ENCODE data around the gene DBP. TPM values are rescaled to one million over a fixed set of nuclear protein-coding genes. Genes with fewer than 3 reads are reported as not detected.

The DBP gene
- polyA plus RNA-seq, 2 of the 4 experiments (the other 2 are of a cell fraction): 2.5 to 3.8 TPM

DNA sequence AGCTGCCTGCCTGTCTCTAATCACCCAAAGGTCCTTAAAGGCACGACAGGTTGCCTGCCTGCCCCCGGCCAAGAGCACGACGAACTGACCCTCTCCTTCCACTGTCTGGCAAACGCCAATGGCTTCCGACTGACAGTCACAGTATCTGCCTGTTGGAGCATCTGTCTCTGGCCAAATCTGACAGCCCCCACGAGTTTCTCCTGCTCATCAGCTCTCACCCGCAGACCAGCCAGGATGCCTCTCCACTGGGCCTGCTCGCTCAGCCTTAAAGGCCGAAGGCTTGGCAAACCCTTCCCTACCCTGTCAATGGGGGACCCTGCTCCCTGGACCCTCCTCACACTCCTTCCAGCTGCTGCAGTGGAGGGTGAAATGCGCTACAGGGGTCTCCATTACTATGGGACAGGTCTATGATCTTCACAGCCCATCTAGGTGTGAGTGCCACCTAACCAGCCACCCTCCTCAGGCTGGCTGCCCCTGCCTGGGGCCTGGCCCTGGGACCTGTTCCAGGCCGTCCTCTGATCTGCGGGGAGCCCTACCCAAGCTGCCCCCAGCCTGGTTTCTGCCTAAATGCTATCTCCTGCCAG, 23.2 kb downstream of the DBP start:
- no peaks in the 10 kb centered on the region for H3K9me3 ChIP-seq
- ChIA-PET POLR2A (interaction anchor here (0.5 to 0.9 kb wide), 4 partner anchors 9 to 748 kb away, joined by 3 read pairs; partner anchors contain the start of gene TEAD2), CTCF (interaction anchor here (0.9 to 18.9 kb wide), 5 partner anchors 10 to 300 kb away, joined by 3 to 396 read pairs (median 3); partner anchors contain the start of gene KDELR1)
- no peak overlapping the region for H3K4me3 ChIP-seq
- FAIRE-seq (no peak), ATAC-seq (peak; percentile 28 to 36), DNase-seq (ENCODE audit: low read depth in 1 of 2, low spot score in 1 of 2) (no peak)
- H3K4me1 ChIP-seq: peaks cover 41% of the 10 kb centered on the region
- H3K27ac ChIP-seq: peak overlapping the region in 1 of 2 experiments; percentile 90; a peak in 3 of 6 replicates
- 84% methylated on average over 13 of the region's 13 CpGs for WGBS (ENCODE audit: missing lambda C conversion rate)
- TF ChIP-seq RCOR1 (IDR thresholded peaks at IDR 0.05; ENCODE audit: low read depth, low read length): no peak
- peak; percentile 11 for TF ChIP-seq CHD2 (IDR thresholded peaks at IDR 0.05; ENCODE audit: low read length, partially characterized antibody)
- TF ChIP-seq RARB (CRISPR knock-in tag; IDR thresholded peaks at IDR 0.05): peak; percentile 49; the same call in 1 of the 2 replicates
- no peak for TF ChIP-seq CEBPB (IDR thresholded peaks at IDR 0.05)
- peak; percentile 76 for TF ChIP-seq FOSB (CRISPR knock-in tag; IDR thresholded peaks at IDR 0.05)
- no peak for TF ChIP-seq EHMT2 (IDR thresholded peaks at IDR 0.05; ENCODE audit: low read depth)
- TF ChIP-seq TFCP2L1 (CRISPR knock-in tag; IDR thresholded peaks at IDR 0.05): peak; percentile 90
- peak; percentile 84 for TF ChIP-seq HOXA7 (CRISPR knock-in tag; IDR thresholded peaks at IDR 0.05)
- TF ChIP-seq, protein P1, sequence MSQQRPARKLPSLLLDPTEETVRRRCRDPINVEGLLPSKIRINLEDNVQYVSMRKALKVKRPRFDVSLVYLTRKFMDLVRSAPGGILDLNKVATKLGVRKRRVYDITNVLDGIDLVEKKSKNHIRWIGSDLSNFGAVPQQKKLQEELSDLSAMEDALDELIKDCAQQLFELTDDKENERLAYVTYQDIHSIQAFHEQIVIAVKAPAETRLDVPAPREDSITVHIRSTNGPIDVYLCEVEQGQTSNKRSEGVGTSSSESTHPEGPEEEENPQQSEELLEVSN (IDR thresholded peaks at IDR 0.05; ENCODE audit: borderline replicate concordance, low read depth): 0 out of 2 replicates have a peak, but pooled peaks have one; percentile 3
- TF ChIP-seq EHF (CRISPR knock-in tag; IDR thresholded peaks at IDR 0.05): no peak
- peak; percentile 74; the same call in 1 of the 2 replicates for TF ChIP-seq TP53 (CRISPR knock-in tag; IDR thresholded peaks at IDR 0.05)
- H3K4me2 ChIP-seq: no peak overlapping the region

DNA sequence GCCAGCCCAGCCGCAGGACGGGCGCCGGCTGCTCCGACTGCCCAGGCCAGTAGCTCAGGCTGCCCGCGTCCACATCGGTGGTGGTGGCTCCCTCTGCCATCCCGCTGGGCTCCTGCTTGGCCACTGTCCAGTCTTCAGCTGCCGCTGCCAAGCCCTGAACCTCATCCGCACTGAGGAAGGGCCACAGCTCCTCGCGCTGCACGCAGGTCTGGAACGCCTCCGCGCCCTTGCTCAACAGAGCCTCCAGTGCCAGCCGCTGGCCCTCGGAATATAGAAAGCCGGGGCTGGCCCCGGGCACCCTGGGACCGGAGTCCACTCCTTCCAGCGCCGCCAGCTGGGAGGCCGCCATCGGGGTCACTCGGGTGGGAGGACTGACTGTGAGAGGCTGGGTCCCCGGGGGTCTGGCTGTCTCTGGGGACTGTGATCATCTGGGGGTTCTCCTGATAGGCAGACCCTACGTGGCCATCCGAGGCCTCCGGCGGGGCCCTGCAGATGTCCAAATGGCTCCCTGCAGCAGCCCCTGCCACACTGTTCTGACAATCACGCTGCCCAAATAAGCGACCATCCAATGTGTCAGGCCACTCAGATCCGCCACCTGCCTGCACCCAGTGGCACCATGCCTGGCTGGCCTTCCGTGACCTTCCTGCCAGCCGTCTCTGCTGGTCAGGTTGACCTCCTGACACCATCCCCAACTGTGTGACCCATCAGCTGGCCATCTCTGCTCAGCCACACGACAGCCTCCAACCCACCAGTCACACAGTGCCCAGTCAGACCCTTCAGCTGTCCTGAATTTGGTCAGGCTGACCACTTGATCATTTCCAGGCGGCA, 23.9 kb downstream of the DBP start:
- DNase-seq (ENCODE audit: low read depth in 1 of 2, low spot score in 1 of 2) (no peak), FAIRE-seq (no peak), ATAC-seq (peak; percentile 19)
- ChIA-PET POLR2A (no interaction called here), CTCF (interaction anchor here (0.9 to 18.9 kb wide), 4 partner anchors 11 to 299 kb away, joined by 3 to 396 read pairs (median 4); partner anchors contain the start of gene KDELR1)
- H3K4me1 ChIP-seq: peaks cover 42% of the 10 kb centered on the region
- WGBS (ENCODE audit: missing lambda C conversion rate): 85% methylated on average over 39 of the region's 39 CpGs
- peak overlapping the region in 1 of 2 experiments; percentile 90; a peak in 2 of 6 replicates for H3K27ac ChIP-seq
- TF ChIP-seq POLR2AphosphoS2 (conservative IDR thresholded peaks at IDR 0.05; ENCODE audit: low read length): peak; percentile 28
- no peak for TF ChIP-seq HOXB13 (CRISPR knock-in tag; IDR thresholded peaks at IDR 0.05; ENCODE audit: low read depth)
- no peaks in the 10 kb centered on the region for H3K9me3 ChIP-seq
- no peak overlapping the region for H3K4me2 ChIP-seq
- no peak overlapping the region for H3K4me3 ChIP-seq

DNA sequence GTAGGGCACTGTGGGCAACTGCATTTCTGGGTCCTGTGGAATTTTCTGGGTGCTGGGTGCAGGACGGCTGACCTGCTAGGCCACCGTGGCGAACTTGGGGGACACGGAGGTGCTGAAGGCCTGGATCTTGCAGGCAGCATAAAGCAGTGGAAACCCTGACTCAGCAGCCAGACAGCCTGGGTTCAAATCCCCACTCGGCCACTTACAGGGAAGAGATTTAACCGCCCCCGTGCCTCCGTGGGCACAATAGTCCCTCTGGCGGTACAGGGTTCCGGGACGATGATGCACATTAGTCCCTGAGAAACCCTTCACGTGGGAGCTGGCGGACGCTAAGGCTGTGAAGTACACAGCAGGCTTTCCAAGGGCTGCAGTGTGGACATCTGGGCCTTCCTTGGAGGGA, 25.3 kb downstream of the DBP start:
- POLR2A ChIA-PET: no interaction called here
- peaks cover 32% of the 10 kb centered on the region for H3K4me1 ChIP-seq
- no peak overlapping the region for H3K27ac ChIP-seq
- no peak overlapping the region for H3K4me3 ChIP-seq
- TF ChIP-seq MAFK (IDR thresholded peaks at IDR 0.05; ENCODE audit: partially characterized antibody) (peak; percentile 82), NFE2L2 (conservative IDR thresholded peaks at IDR 0.05; ENCODE audit: low read length) (no peak)
- DNase-seq (ENCODE audit: low read depth in 1 of 2, low spot score in 1 of 2) (no peak), ATAC-seq (no peak), FAIRE-seq (no peak)
- CTCF ChIA-PET: interaction anchor here (1.4 to 18.9 kb wide), 4 partner anchors 10 to 123 kb away, joined by 3 to 396 read pairs (median 44); no protein-coding TSS in a partner anchor
- WGBS (ENCODE audit: missing lambda C conversion rate): 92% methylated on average over 14 of the region's 14 CpGs
- H3K9me3 ChIP-seq: no peaks in the 10 kb centered on the region
- H3K4me2 ChIP-seq: no peak overlapping the region

DNA sequence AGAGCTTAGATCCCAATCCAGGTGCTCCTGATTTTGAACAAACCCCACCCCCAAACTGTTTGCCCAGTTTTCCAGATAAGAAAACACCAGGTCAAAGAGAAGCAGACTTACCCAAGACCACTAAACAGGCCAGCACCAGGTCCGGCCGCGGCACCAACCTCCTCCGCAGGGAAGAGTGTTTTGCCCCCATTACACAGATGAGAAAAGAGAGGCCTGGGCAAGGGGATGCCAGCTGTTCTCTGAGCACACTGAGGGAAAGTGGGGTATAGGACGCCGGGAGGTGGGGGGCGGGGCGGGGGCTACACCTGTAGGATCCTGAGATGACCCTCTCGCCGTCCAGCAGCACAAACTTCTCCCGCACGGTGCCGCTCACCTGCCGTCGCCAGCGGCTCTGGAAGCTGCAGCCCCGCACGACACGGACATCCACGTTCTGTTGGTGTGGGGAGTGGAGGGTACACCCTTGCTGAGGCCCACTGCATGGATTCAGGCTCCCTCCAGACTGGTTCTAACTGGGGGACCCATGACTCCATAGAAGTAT, 27.5 kb downstream of the DBP start:
- Histone ChIP-seq H3K4me2 (no peak overlapping the region; the same call in 2 of the 3 replicates), H3K27ac (peak overlapping the region in 1 of 2 experiments; percentile 78; a peak in 2 of 6 replicates), H3K9me3 (no peaks in the 10 kb centered on the region), H3K4me3 (no peak overlapping the region), H3K4me1 (peaks cover 10% of the 10 kb centered on the region)
- ATAC-seq (no peak), DNase-seq (ENCODE audit: low read depth in 1 of 2, low spot score in 1 of 2) (no peak), FAIRE-seq (no peak)
- ChIA-PET CTCF (interaction anchor here (0.7 to 18.9 kb wide), 40 partner anchors 9 to 647 kb away, joined by 3 to 396 read pairs (median 5); partner anchors contain the start of genes GRIN2D, GRWD1, KDELR1 and RPL18), POLR2A (interaction anchor here (1.2 to 4.0 kb wide), 3 partner anchors 8 to 246 kb away, joined by 6 to 70 read pairs (median 12); partner anchors contain the start of genes RPL18, SPHK2 and TMEM143)
- 96% methylated on average over 16 of the region's 20 CpGs for WGBS (ENCODE audit: missing lambda C conversion rate)
- TF ChIP-seq CBX8 (IDR thresholded peaks at IDR 0.05): no peak

Data from A549 (cell line).